GM23338 (cell line): ENCODE results near the gene SLC30A1. TPM values are rescaled to one million over a fixed set of nuclear protein-coding genes. Genes with fewer than 3 reads are reported as not detected.

Experiments
- ATAC-seq: fragments of 200-7000 bp; cut with Tn5 transposase; 3 replicates; pipeline ENCODE4 v1.9.1; 2020
- DNase-seq: peaks from one replicate; pipeline ENCODE4 v3.0.0-alpha.2; 2015; ENCODE audit warnings: low spot score
- H2AFZ ChIP-seq: fragments of 200-600 bp; sonication (generic); 2 replicates; pipeline ENCODE4 v1.8.0; 2016; ENCODE audit warnings: antibody characterized with exemption, mild to moderate bottlenecking, moderate library complexity
- H3F3A ChIP-seq: fragments of 200-600 bp; sonication (generic); replicated peaks from 2 replicates; pipeline ENCODE4 v1.8.0; 2017; ENCODE audit warnings: antibody characterized with exemption, mixed run types, low read depth
- H3K27ac ChIP-seq: fragments of 200-600 bp; sonication (generic); 2 replicates; pipeline ENCODE4 v1.6.1; 2016; ENCODE audit warnings: low read depth
- H3K27me3 ChIP-seq: fragments of 200-600 bp; sonication (generic); 2 replicates; pipeline ENCODE4 v1.8.0; 2016; ENCODE audit warnings: mild to moderate bottlenecking, mixed run types, moderate library complexity; ENCODE audit not compliant: insufficient read depth
- H3K36me3 ChIP-seq: fragments of 200-600 bp; sonication (generic); 2 replicates; pipeline ENCODE4 v1.8.0; 2016; ENCODE audit warnings: mild to moderate bottlenecking; ENCODE audit not compliant: insufficient read depth
- H3K4me1 ChIP-seq: fragments of 200-600 bp; sonication (generic); 2 replicates; pipeline ENCODE4 v1.8.0; 2016; ENCODE audit warnings: mild to moderate bottlenecking, moderate library complexity; ENCODE audit not compliant: insufficient read depth
- H3K4me2 ChIP-seq: fragments of 200-600 bp; sonication (generic); 2 replicates; pipeline ENCODE4 v1.7.1; 2017; ENCODE audit warnings: mixed run types
- H3K4me3 ChIP-seq: fragments of 200-600 bp; sonication (generic); 2 replicates; pipeline ENCODE4 v1.6.1; 2016; ENCODE audit warnings: mixed run types
- H3K79me2 ChIP-seq: fragments of 200-600 bp; sonication (generic); replicated peaks from 2 replicates; pipeline ENCODE4 v1.8.0; 2017; ENCODE audit warnings: mild to moderate bottlenecking; ENCODE audit not compliant: insufficient read depth
- H3K9me2 ChIP-seq: fragments of 200-600 bp; sonication (generic); 2 replicates; pipeline ENCODE4 v1.8.0; 2017; ENCODE audit not compliant: insufficient read depth
- H4K20me1 ChIP-seq: fragments of 200-600 bp; sonication (generic); replicated peaks from 2 replicates; pipeline ENCODE4 v1.8.0; 2017; ENCODE audit warnings: mild to moderate bottlenecking; ENCODE audit not compliant: insufficient read depth
- H3K27ac Mint-ChIP-seq: 2 replicates; pipeline ENCODE4 v1.8.0; 2020; ENCODE audit warnings: inconsistent platforms, mild to moderate bottlenecking, moderate library complexity, mixed read lengths
- H3K27me3 Mint-ChIP-seq: 3 replicates; pipeline ENCODE4 v1.8.0; 2022; ENCODE audit warnings: low read depth, mild to moderate bottlenecking, moderate library complexity, mixed read lengths, inconsistent platforms; ENCODE audit not compliant: insufficient read depth, poor library complexity
- H3K36me3 Mint-ChIP-seq: 3 replicates; pipeline ENCODE4 v1.8.0; 2021; ENCODE audit warnings: low read depth, mild to moderate bottlenecking, inconsistent platforms, moderate library complexity, mixed read lengths
- H3K4me1 Mint-ChIP-seq: 3 replicates; pipeline ENCODE4 v1.8.0; 2020; ENCODE audit warnings: mild to moderate bottlenecking, inconsistent platforms, mixed read lengths
- H3K4me3 Mint-ChIP-seq: 3 replicates; pipeline ENCODE4 v1.8.0; 2021; ENCODE audit warnings: moderate library complexity, mild to moderate bottlenecking, inconsistent platforms, mixed read lengths
- H3K9me3 Mint-ChIP-seq: 3 replicates; pipeline ENCODE4 v1.8.0; 2020; ENCODE audit warnings: moderate library complexity, mild to moderate bottlenecking, inconsistent platforms, mixed read lengths
- CREB1 ChIP-seq: fragments of 250-450 bp; sonication (Bioruptor Pico); IDR thresholded peaks from 2 replicates; pipeline ENCODE4 v1.5.0; 2020; ENCODE audit warnings: low read depth, mild to moderate bottlenecking, moderate library complexity
- EZH2 ChIP-seq: fragments of 200-600 bp; sonication (generic); IDR thresholded peaks from one replicate; pipeline ENCODE4 v1.8.0; 2017; ENCODE audit warnings: antibody characterized with exemption, mild to moderate bottlenecking, low read depth; ENCODE audit not compliant: unreplicated experiment
- JUNB ChIP-seq: IDR thresholded peaks from one replicate; pipeline ENCODE4 v1.6.1; 2016; ENCODE audit warnings: antibody characterized with exemption; ENCODE audit not compliant: unreplicated experiment
- NANOG ChIP-seq: IDR thresholded peaks from 2 replicates; pipeline ENCODE4 v1.6.1; 2016; ENCODE audit warnings: antibody characterized with exemption, borderline replicate concordance
- POLR2AphosphoS5 ChIP-seq: IDR thresholded peaks from 2 replicates; pipeline ENCODE4 v1.6.1; 2016; ENCODE audit warnings: antibody characterized with exemption, low read depth
- REST ChIP-seq: IDR thresholded peaks from one replicate; pipeline ENCODE4 v1.6.1; 2018; ENCODE audit warnings: antibody characterized with exemption; ENCODE audit not compliant: unreplicated experiment
- STAT1 ChIP-seq: IDR thresholded peaks from one replicate; pipeline ENCODE4 v1.6.1; 2016; ENCODE audit warnings: antibody characterized with exemption; ENCODE audit not compliant: unreplicated experiment
- ZNF114 ChIP-seq: fragments of 250-450 bp; sonication (Bioruptor Pico); IDR thresholded peaks from 2 replicates; pipeline ENCODE4 v1.5.0; 2020; ENCODE audit warnings: mild to moderate bottlenecking, moderate library complexity
- ZNF331 ChIP-seq: fragments of 250-450 bp; sonication (Bioruptor Pico); IDR thresholded peaks from 2 replicates; pipeline ENCODE4 v1.5.0; 2020; ENCODE audit warnings: low read depth, mild to moderate bottlenecking, moderate library complexity
- ZNF462 ChIP-seq: fragments of 250-450 bp; sonication (Bioruptor Pico); IDR thresholded peaks from 2 replicates; pipeline ENCODE4 v1.5.0; 2020; ENCODE audit warnings: mild to moderate bottlenecking, moderate library complexity
- polyA plus RNA-seq: library from polyadenylated mRNA; unstranded; fragments of >200 nt; fragmentation: Nextera tagmentation; extraction: Ambion mirVana; gene quantifications from 2 replicates; pipeline ENCODE4 v1.2.1, GENCODE V29; 2016
- total RNA-seq: library from RNA; depleted of rRNA; stranded (reverse); fragments of >200 nt; shearing (Covaris generic); gene quantifications from 2 replicates; pipeline ENCODE4 v1.2.3, GENCODE V29; 2014
- TF ChIP-seq, protein P1 (sequence below): IDR thresholded peaks from 2 replicates; pipeline ENCODE4 v1.6.1; 2016; ENCODE audit warnings: antibody characterized with exemption

The SLC30A1 gene
- total and polyA plus RNA-seq, 2 experiments from 2014 or later, result 3.3 to 17.7 TPM

- H3K9me2 ChIP-seq, result no peaks in the 10 kb centered on the region
- no peaks in the 10 kb centered on the region for H4K20me1 ChIP-seq
- no peaks in the 10 kb centered on the region for H3K36me3 ChIP-seq
- Mint-ChIP-seq H3K27me3 (peaks cover 2% of the 10 kb centered on the region), H3K4me3 (no peak overlapping the region), H3K27ac (no peak overlapping the region), H3K9me3 (no peaks in the 10 kb centered on the region), H3K4me1 (0 out of 3 replicates have a peak, but pooled peaks cover under 1% of the 10 kb centered on the region), H3K36me3 (no peaks in the 10 kb centered on the region)
- no peaks in the 10 kb centered on the region for H3F3A ChIP-seq
- H3K27me3 ChIP-seq, result no peaks in the 10 kb centered on the region
- H3K79me2 ChIP-seq, result no peaks in the 10 kb centered on the region
- H3K27ac ChIP-seq, result no peak overlapping the region
- H3K4me2 ChIP-seq, result no peak overlapping the region
- TF ChIP-seq POLR2AphosphoS5 (no peak), REST (no peak), ZNF114 (CRISPR knock-in tag) (no peak), JUNB (no peak), EZH2 (no peak)
- no peaks in the 10 kb centered on the region for H3K4me1 ChIP-seq
- no peak overlapping the region for H3K4me3 ChIP-seq
- no peak overlapping the region; the same call in 1 of the 2 replicates for H2AFZ ChIP-seq
- ATAC-seq (no peak), DNase-seq (no peak)
Measured at GRCh38 chr1:211616965-211617297, 38.0 kb upstream of the SLC30A1 start.

- H3K4me1 ChIP-seq, result no peaks in the 10 kb centered on the region
- no peak overlapping the region for H3K4me3 Mint-ChIP-seq
- no peaks in the 10 kb centered on the region for H3K36me3 Mint-ChIP-seq
- no peaks in the 10 kb centered on the region for H3K9me3 Mint-ChIP-seq
- H4K20me1 ChIP-seq, result no peaks in the 10 kb centered on the region
- H3K27ac ChIP-seq, result no peak overlapping the region
- H3K9me2 ChIP-seq, result no peaks in the 10 kb centered on the region
- H3K27ac Mint-ChIP-seq, result no peak overlapping the region
- H3F3A ChIP-seq, result no peaks in the 10 kb centered on the region
- no peaks in the 10 kb centered on the region for H3K79me2 ChIP-seq
- no peak overlapping the region for H3K4me2 ChIP-seq
- peak overlapping the region; percentile 86; the same call in 1 of the 2 replicates for H2AFZ ChIP-seq
- H3K27me3 ChIP-seq, result no peaks in the 10 kb centered on the region
- H3K4me1 Mint-ChIP-seq, result peaks cover 3% of the 10 kb centered on the region; the same call in 1 of the 3 replicates
- no peak overlapping the region for H3K4me3 ChIP-seq
- DNase-seq (no peak), ATAC-seq (no peak)
- H3K27me3 Mint-ChIP-seq, result peaks cover 2% of the 10 kb centered on the region
- H3K36me3 ChIP-seq, result no peaks in the 10 kb centered on the region
- TF ChIP-seq STAT1 (no peak), POLR2AphosphoS5 (no peak), ZNF462 (CRISPR knock-in tag) (no peak), EZH2 (no peak), ZNF331 (no peak), CREB1 (CRISPR knock-in tag) (no peak), ZNF114 (CRISPR knock-in tag) (no peak), NANOG (no peak)
- TF ChIP-seq, protein P1, sequence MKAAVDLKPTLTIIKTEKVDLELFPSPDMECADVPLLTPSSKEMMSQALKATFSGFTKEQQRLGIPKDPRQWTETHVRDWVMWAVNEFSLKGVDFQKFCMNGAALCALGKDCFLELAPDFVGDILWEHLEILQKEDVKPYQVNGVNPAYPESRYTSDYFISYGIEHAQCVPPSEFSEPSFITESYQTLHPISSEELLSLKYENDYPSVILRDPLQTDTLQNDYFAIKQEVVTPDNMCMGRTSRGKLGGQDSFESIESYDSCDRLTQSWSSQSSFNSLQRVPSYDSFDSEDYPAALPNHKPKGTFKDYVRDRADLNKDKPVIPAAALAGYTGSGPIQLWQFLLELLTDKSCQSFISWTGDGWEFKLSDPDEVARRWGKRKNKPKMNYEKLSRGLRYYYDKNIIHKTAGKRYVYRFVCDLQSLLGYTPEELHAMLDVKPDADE, result no peak
Measured at GRCh38 chr1:211616231-211616964, 37.4 kb upstream of the SLC30A1 start.
